WERI-Rb-1 (cell line): ENCODE measurements around the gene KRT84.

Experiments used
- DNase-seq: peaks from one replicate; pipeline ENCODE4 v3.0.0-alpha.2; 2020
- H3K27ac ChIP-seq: fragments of 250-450 bp; sonication (Bioruptor Pico); 2 replicates; pipeline ENCODE4 v1.5.1; 2020; ENCODE audit warnings: mild to moderate bottlenecking, moderate library complexity
- H3K27me3 ChIP-seq: fragments of 250-450 bp; sonication (Bioruptor Pico); 2 replicates; pipeline ENCODE4 v1.5.1; 2021; ENCODE audit warnings: mild to moderate bottlenecking, low read depth, moderate library complexity; ENCODE audit not compliant: insufficient read depth, severe bottlenecking
- H3K36me3 ChIP-seq: fragments of 250-450 bp; sonication (Bioruptor Pico); 2 replicates; pipeline ENCODE4 v1.5.1; 2020; ENCODE audit warnings: mild to moderate bottlenecking, moderate library complexity
- H3K4me3 ChIP-seq: 2 replicates; pipeline ENCODE4 v1.5.1; 2011; ENCODE audit warnings: low read depth, mild to moderate bottlenecking, control low read depth, low read length
- H3K9me3 ChIP-seq: fragments of 250-450 bp; sonication (Bioruptor Pico); 2 replicates; pipeline ENCODE4 v1.5.1; 2021; ENCODE audit warnings: mild to moderate bottlenecking, moderate library complexity; ENCODE audit not compliant: severe bottlenecking
- TF ChIP-seq, protein P1 (sequence below): IDR thresholded peaks from 2 replicates; pipeline ENCODE4 v1.5.1; 2011; ENCODE audit warnings: low read depth, mild to moderate bottlenecking, control low read depth, inconsistent platforms, low read length

KRT84 gene

DNA sequence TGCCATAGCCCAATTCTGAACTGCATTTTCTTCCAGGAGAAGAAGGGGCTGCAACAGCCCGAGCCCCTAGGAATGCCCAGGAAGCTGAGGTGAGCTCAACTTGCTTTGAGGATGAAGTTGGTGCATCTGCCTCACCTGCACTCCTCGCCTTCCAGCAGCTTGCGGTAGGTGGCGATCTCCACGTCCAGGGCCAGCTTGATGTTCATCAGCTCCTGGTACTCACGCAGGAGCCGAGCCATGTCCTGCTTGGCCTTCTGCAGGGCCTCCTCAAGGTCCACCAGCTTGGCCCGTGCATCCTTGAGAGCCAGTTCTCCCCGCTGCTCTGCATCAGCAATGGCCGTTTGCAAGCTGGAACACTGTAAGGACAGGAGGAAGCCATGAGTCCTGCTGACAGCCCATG, 42.7 kb upstream of the KRT84 start:
- peaks cover 94% of the 10 kb centered on the region for H3K27me3 ChIP-seq
- no peak for DNase-seq
- H3K9me3 ChIP-seq = no peaks in the 10 kb centered on the region
- H3K4me3 ChIP-seq = no peak overlapping the region
- no peaks in the 10 kb centered on the region for H3K36me3 ChIP-seq
- no peak overlapping the region for H3K27ac ChIP-seq
- TF ChIP-seq, protein P1, sequence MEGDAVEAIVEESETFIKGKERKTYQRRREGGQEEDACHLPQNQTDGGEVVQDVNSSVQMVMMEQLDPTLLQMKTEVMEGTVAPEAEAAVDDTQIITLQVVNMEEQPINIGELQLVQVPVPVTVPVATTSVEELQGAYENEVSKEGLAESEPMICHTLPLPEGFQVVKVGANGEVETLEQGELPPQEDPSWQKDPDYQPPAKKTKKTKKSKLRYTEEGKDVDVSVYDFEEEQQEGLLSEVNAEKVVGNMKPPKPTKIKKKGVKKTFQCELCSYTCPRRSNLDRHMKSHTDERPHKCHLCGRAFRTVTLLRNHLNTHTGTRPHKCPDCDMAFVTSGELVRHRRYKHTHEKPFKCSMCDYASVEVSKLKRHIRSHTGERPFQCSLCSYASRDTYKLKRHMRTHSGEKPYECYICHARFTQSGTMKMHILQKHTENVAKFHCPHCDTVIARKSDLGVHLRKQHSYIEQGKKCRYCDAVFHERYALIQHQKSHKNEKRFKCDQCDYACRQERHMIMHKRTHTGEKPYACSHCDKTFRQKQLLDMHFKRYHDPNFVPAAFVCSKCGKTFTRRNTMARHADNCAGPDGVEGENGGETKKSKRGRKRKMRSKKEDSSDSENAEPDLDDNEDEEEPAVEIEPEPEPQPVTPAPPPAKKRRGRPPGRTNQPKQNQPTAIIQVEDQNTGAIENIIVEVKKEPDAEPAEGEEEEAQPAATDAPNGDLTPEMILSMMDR = peak; percentile 37

DNA sequence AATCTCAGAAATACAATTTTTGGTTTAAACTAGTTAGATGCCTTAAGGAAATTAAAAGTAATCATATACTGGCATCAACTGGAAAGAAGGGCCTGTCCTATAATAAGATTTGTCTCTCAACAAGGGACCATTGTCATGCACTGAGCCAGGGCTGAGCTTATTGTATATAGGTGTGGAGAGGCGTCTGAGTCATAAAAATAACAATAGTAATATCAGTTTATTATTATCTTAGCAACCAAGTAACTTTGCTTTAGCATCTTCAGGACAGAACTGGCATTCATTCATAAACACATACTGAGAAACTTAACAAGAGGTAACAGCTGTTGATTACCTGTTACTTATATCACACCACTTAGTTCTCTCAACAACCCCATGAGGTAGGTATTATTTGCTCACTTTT, 41.6 kb upstream of the KRT84 start:
- H3K27me3 ChIP-seq = peaks cover 95% of the 10 kb centered on the region
- TF ChIP-seq, protein P1 = no peak
- no peaks in the 10 kb centered on the region for H3K9me3 ChIP-seq
- DNase-seq = no peak
- no peak overlapping the region for H3K27ac ChIP-seq
- no peak overlapping the region for H3K4me3 ChIP-seq
- no peaks in the 10 kb centered on the region for H3K36me3 ChIP-seq

GRCh38 chr12:52426034-52426433, 40.6 kb upstream of the KRT84 start:
- no peaks in the 10 kb centered on the region for H3K36me3 ChIP-seq
- no peaks in the 10 kb centered on the region for H3K9me3 ChIP-seq
- no peak overlapping the region for H3K27ac ChIP-seq
- DNase-seq = no peak
- H3K27me3 ChIP-seq = peaks cover 96% of the 10 kb centered on the region
- TF ChIP-seq, protein P1 = no peak
- H3K4me3 ChIP-seq = no peak overlapping the region

- Histone ChIP-seq H3K27me3 (peaks cover 97% of the 10 kb centered on the region), H3K9me3 (no peaks in the 10 kb centered on the region), H3K27ac (no peak overlapping the region), H3K4me3 (no peak overlapping the region), H3K36me3 (no peaks in the 10 kb centered on the region)
- TF ChIP-seq, protein P1 = no peak
- no peak for DNase-seq
These were observed 40.0 kb upstream of the KRT84 start for GRCh38 chr12:52425466-52425865.

DNA sequence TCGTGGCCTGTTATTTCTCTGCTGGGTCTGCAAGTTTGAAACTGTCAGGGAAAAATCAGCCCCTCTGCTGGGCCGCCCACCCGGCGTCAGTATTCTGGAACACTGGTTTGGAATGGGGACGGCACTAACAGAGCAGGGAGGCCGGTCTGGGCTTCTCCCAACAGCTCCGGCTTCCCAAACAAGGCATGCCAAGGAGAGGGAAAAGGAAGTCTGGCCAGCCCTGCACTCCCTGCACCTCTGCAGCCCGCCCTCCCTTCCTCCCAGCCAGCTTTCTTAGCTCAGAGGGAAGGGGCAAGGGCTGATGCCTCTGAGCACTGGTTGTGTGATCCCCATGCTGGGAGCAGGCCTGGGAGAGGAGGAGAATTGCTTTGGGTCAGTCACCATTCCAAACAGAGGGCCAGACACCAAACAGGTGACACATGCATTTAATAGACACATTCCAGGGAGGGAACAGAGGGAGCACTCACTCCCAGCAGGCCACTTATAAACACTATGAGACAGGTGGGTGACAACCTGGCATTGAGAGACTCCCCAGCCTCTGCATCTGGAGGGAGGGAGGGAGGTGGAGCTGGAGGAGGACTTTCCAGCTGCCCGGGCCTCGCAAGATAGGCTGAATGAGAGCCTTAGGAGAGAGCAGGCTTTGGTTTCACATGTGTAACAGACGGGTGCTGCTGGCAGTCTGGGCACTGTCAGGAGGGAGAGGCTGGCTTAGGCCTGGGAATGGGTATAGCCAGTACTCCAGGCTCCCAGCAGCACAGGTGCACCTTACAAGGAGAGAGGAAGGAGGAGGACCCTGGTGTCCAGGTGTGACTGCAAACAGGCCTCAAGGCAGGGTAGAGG, 38.4 kb upstream of the KRT84 start:
- Histone ChIP-seq H3K9me3 (no peaks in the 10 kb centered on the region), H3K27me3 (peaks cover 95% of the 10 kb centered on the region), H3K36me3 (no peaks in the 10 kb centered on the region), H3K27ac (no peak overlapping the region), H3K4me3 (no peak overlapping the region)
- DNase-seq = no peak
- TF ChIP-seq, protein P1 = no peak

DNA sequence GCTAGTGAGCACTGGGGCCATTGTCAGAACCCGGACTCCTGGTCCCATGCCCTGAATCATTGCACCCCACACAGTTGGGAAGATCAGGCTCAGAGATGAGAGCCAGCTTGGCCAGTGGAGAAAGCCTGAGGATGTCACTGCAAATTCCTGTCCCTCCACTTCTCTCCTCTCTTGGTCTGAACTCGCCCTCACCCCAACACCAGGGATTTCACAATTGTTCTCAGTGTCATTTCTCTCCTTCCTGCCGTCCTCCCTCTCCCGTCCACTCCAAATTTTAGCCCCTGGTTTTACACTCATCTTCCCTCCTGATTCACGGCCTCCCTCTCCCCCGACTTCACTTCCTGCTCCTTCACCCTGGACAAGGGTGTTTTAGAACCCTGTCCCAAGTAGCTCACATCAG, 37.6 kb upstream of the KRT84 start:
- Histone ChIP-seq H3K27me3 (peaks cover 97% of the 10 kb centered on the region), H3K4me3 (no peak overlapping the region), H3K36me3 (no peaks in the 10 kb centered on the region), H3K9me3 (no peaks in the 10 kb centered on the region), H3K27ac (no peak overlapping the region)
- no peak for DNase-seq
- TF ChIP-seq, protein P1 = no peak
